ENCODE results near the gene SZT2. TPM values are rescaled to one million over a fixed set of nuclear protein-coding genes. Genes with fewer than 3 reads are reported as not detected.
"Not testable (repeated sequence)": the region's sequence is repeated elsewhere in the genome, so short reads cannot be mapped to it uniquely, and the experiment has no call there.

SZT2 gene
- total RNA-seq, 2 experiments from 2014 or later = 52.2 to 60.2 TPM

- DNase-seq = no peak
- Mint-ChIP-seq H3K4me1 (no peaks in the 10 kb centered on the region), H3K36me3 (peaks cover 50% of the 10 kb centered on the region), H3K4me3 (no peak overlapping the region), H3K9me3 (ENCODE audit: low read depth) (no peaks in the 10 kb centered on the region), H3K27ac (no peak overlapping the region), H3K27me3 (no peaks in the 10 kb centered on the region)
- no peak for ATAC-seq
- CTCF ChIA-PET = interaction anchor here (1.0 to 1.1 kb wide), 2 partner anchors 9 to 11 kb away, joined by 3 read pairs; no protein-coding TSS in a partner anchor
Observed at GRCh38 chr1:43382027-43382779, 7.5 kb upstream of the SZT2 start.

DNA sequence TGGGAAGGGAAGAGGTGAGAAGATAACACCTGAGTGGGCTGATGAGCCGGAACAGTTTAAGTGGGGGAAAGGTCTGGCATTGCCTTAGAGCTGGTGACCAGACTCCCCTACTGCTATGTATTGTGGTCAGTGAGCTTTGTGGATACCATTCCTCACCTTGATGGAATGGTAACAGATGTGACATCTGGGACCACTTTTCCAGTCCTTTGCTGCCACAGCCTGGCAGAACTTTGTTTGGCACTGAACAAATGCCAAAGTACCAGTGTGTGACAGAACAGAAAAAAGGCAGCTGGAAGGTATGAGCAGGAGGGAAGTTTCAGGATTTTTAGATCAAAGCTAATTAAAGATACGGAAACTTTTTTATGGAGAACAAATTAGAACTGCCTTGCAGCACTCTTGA, 6.2 kb upstream of the SZT2 start:
- Mint-ChIP-seq H3K4me1 (peaks cover 9% of the 10 kb centered on the region), H3K27ac (no peak overlapping the region), H3K9me3 (ENCODE audit: low read depth) (no peaks in the 10 kb centered on the region), H3K36me3 (peaks cover 50% of the 10 kb centered on the region), H3K27me3 (no peaks in the 10 kb centered on the region), H3K4me3 (no peak overlapping the region)
- CTCF ChIA-PET = interaction anchor here (1.0 kb wide), 1 partner anchor 15 kb away, joined by 4 read pairs; the partner anchor contains the start of gene ELOVL1
- DNase-seq = no peak
- no peak for ATAC-seq

DNA sequence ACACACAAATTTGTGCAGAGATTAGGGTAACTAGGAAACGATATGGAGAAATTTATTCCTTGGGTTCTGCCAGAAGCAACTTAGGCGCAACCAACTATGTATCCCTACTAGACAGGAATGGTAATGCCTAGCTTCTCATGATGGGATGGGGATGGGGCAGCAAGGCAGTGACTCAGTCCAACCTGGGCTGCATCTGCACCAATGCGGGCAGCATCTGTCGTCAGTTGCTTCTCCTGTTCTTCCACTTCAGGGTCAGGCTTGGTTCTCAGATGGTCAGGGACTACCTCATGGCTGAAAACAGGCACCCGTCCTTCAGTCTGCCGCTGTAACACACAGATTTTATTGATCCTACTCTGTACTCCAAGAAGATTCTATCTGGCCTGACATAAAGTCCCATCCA, 3.0 kb upstream of the SZT2 start:
- no peaks in the 10 kb centered on the region for H3K27me3 Mint-ChIP-seq
- DNase-seq (no peak), ATAC-seq (no peak)
- H3K36me3 Mint-ChIP-seq = peaks cover 42% of the 10 kb centered on the region
- CTCF ChIA-PET = no interaction called here
- H3K4me3 Mint-ChIP-seq = no peak overlapping the region
- H3K27ac Mint-ChIP-seq = no peak overlapping the region
- H3K9me3 Mint-ChIP-seq (ENCODE audit: low read depth) = no peaks in the 10 kb centered on the region
- peaks cover 33% of the 10 kb centered on the region for H3K4me1 Mint-ChIP-seq

- peak overlapping the region; percentile 33 for H3K27ac Mint-ChIP-seq
- peaks cover 34% of the 10 kb centered on the region for H3K36me3 Mint-ChIP-seq
Observed at GRCh38 chr1:43387976-43388599, 1.6 kb upstream of the SZT2 start.

GRCh38 chr1:43388613-43389012, 1.1 kb upstream of the SZT2 start:
- Mint-ChIP-seq H3K9me3 (ENCODE audit: low read depth) (no peaks in the 10 kb centered on the region), H3K4me3 (peak overlapping the region; percentile 100), H3K4me1 (peaks cover 35% of the 10 kb centered on the region), H3K27ac (peak overlapping the region; percentile 33), H3K27me3 (no peaks in the 10 kb centered on the region), H3K36me3 (peaks cover 30% of the 10 kb centered on the region)
- CTCF ChIA-PET = interaction anchor here (1.1 to 3.3 kb wide), 3 partner anchors 20 to 162 kb away, joined by 3 to 12 read pairs (median 7); partner anchors contain the start of gene ELOVL1
- ATAC-seq (no peak), DNase-seq (no peak)

More at GRCh38 chr1:43387976-43388599, 1.6 kb upstream of the SZT2 start:
- no peak for DNase-seq
- CTCF ChIA-PET = interaction anchor here (0.8 to 3.3 kb wide), 5 partner anchors 20 to 161 kb away, joined by 3 to 12 read pairs (median 3); partner anchors contain the start of gene ELOVL1
- Mint-ChIP-seq H3K27me3 (no peaks in the 10 kb centered on the region), H3K4me3 (peak overlapping the region; percentile 100), H3K4me1 (peaks cover 35% of the 10 kb centered on the region), H3K9me3 (ENCODE audit: low read depth) (no peaks in the 10 kb centered on the region)
- ATAC-seq = no peak

DNA sequence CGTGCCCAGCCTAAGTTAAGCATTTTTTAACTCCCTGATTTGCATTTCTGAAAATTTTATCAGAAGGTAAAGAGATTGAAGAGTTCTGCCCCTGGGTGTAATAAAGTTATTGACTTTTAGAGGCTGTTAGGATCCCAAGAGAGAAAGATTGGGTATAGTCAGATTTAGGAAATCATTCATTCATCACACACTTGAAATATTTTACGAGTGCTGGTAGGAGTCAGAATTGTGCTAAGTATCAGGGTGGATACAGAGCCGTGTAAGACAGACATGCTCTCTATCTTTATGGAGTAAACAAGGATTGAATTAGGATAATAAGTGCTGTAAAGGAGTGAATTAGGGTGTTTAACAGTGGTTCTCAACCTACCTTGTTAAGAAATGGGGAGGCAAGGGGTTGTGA, 3.0 kb downstream of the SZT2 start:
- DNase-seq = no peak
- no peak overlapping the region for H3K27ac Mint-ChIP-seq
- peaks cover 2% of the 10 kb centered on the region for H3K36me3 Mint-ChIP-seq
- no peak for ATAC-seq
- CTCF ChIA-PET = interaction anchor here (1.1 to 1.6 kb wide), 2 partner anchors 22 to 166 kb away, joined by 3 to 5 read pairs; no protein-coding TSS in a partner anchor
- no peaks in the 10 kb centered on the region for H3K9me3 Mint-ChIP-seq (ENCODE audit: low read depth)
- H3K4me3 Mint-ChIP-seq = no peak overlapping the region
- no peaks in the 10 kb centered on the region for H3K27me3 Mint-ChIP-seq
- H3K4me1 Mint-ChIP-seq = peaks cover 33% of the 10 kb centered on the region

- no peak for ATAC-seq
- DNase-seq = no peak
- H3K36me3 Mint-ChIP-seq = no peaks in the 10 kb centered on the region
- no peaks in the 10 kb centered on the region for H3K9me3 Mint-ChIP-seq (ENCODE audit: low read depth)
- H3K4me3 Mint-ChIP-seq = no peak overlapping the region
- no peak overlapping the region for H3K27ac Mint-ChIP-seq
- peaks cover 9% of the 10 kb centered on the region for H3K4me1 Mint-ChIP-seq
- CTCF ChIA-PET = no interaction called here
- H3K27me3 Mint-ChIP-seq = no peaks in the 10 kb centered on the region
Observed at GRCh38 chr1:43395523-43395922, 5.8 kb downstream of the SZT2 start.

GRCh38 chr1:43396059-43396458, 6.4 kb downstream of the SZT2 start:
- CTCF ChIA-PET = interaction anchor here (1.0 kb wide), 1 partner anchor 18 kb away, joined by 4 read pairs; no protein-coding TSS in a partner anchor

GRCh38 chr1:43398227-43398626, 8.5 kb downstream of the SZT2 start:
- CTCF ChIA-PET = no interaction called here
- Mint-ChIP-seq H3K4me1 (no peaks in the 10 kb centered on the region), H3K27ac (no peak overlapping the region), H3K9me3 (ENCODE audit: low read depth) (no peaks in the 10 kb centered on the region), H3K27me3 (no peaks in the 10 kb centered on the region), H3K36me3 (no peaks in the 10 kb centered on the region), H3K4me3 (no peak overlapping the region)
- no peak for DNase-seq
- no peak for ATAC-seq

More at GRCh38 chr1:43396059-43396458, 6.4 kb downstream of the SZT2 start:
- Mint-ChIP-seq H3K9me3 (ENCODE audit: low read depth) (no peaks in the 10 kb centered on the region), H3K27me3 (no peaks in the 10 kb centered on the region), H3K36me3 (no peaks in the 10 kb centered on the region), H3K4me3 (no peak overlapping the region), H3K27ac (no peak overlapping the region), H3K4me1 (peaks cover 4% of the 10 kb centered on the region)
- DNase-seq (no peak), ATAC-seq (no peak)

GRCh38 chr1:43400441-43400840, 10.7 kb downstream of the SZT2 start:
- DNase-seq; H3K4me3 Mint-ChIP-seq; ATAC-seq; H3K36me3 Mint-ChIP-seq; H3K9me3 Mint-ChIP-seq (ENCODE audit: low read depth); H3K27me3 Mint-ChIP-seq; H3K27ac Mint-ChIP-seq; H3K4me1 Mint-ChIP-seq: not testable (repeated sequence)
- CTCF ChIA-PET = interaction anchor here (0.9 kb wide), 1 partner anchor 52 kb away, joined by 3 read pairs; no protein-coding TSS in a partner anchor

DNA sequence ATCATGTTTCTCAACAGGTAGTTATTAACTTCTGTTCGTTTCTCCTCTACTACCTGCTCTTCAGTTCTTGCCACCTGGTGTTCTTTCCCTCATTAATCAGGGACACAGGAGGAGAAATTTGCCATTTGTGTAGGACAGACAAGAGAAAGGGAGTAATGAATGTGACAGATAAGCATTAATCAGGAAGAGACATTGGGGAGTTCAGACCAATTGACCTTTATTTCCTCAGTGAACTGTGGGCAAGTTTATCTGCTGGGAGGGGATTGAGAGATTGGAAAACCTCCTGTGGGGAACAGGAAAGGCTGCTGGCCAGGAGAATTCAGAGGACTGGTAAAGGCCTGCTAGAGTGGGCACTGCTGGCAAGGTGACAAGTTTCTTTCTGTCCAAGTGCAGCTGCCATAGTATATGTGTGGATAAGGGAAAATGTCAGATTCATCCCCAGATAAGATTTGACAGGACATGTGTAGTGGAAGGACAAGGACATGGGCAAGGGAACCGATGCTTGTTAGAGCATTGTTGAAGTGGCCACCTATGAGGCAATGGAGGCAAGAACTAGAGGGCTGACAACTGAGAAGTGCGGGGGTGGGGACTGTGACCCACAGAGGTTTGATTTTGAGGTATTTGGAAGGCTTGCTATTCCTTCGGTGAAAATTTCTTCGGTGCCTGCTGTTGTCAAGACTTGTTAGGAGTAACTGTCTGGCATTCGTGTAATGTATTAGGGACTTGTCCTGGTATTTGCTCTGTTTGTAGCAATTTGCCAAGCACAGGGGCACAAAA, 12.6 kb downstream of the SZT2 start:
- no peaks in the 10 kb centered on the region for H3K4me1 Mint-ChIP-seq
- H3K36me3 Mint-ChIP-seq = peaks cover 19% of the 10 kb centered on the region
- CTCF ChIA-PET = no interaction called here
- DNase-seq (no peak), ATAC-seq (no peak)
- no peak overlapping the region for H3K27ac Mint-ChIP-seq
- H3K9me3 Mint-ChIP-seq (ENCODE audit: low read depth) = no peaks in the 10 kb centered on the region
- H3K4me3 Mint-ChIP-seq = no peak overlapping the region
- no peaks in the 10 kb centered on the region for H3K27me3 Mint-ChIP-seq

GRCh38 chr1:43404353-43404752, 14.7 kb downstream of the SZT2 start:
- peaks cover 27% of the 10 kb centered on the region for H3K36me3 Mint-ChIP-seq
- CTCF ChIA-PET = no interaction called here
- no peak for ATAC-seq
- no peaks in the 10 kb centered on the region for H3K9me3 Mint-ChIP-seq (ENCODE audit: low read depth)
- no peaks in the 10 kb centered on the region for H3K27me3 Mint-ChIP-seq
- H3K4me3 Mint-ChIP-seq = no peak overlapping the region
- DNase-seq = no peak
- no peaks in the 10 kb centered on the region for H3K4me1 Mint-ChIP-seq
- H3K27ac Mint-ChIP-seq = no peak overlapping the region

- H3K4me3 Mint-ChIP-seq = no peak overlapping the region
- no peaks in the 10 kb centered on the region for H3K27me3 Mint-ChIP-seq
- no peak for ATAC-seq
- CTCF ChIA-PET = no interaction called here
- no peak for DNase-seq
- H3K36me3 Mint-ChIP-seq = peaks cover 31% of the 10 kb centered on the region
- no peak overlapping the region for H3K27ac Mint-ChIP-seq
- H3K4me1 Mint-ChIP-seq = no peaks in the 10 kb centered on the region
- H3K9me3 Mint-ChIP-seq (ENCODE audit: low read depth) = no peaks in the 10 kb centered on the region
Observed at GRCh38 chr1:43405219-43405875, 15.6 kb downstream of the SZT2 start.
